Caco-2 (cell line): ENCODE results near the gene ZNF688. TPM values are rescaled to one million over a fixed set of nuclear protein-coding genes. Genes with fewer than 3 reads are reported as not detected.

Source experiments
- BruUV-seq: library from RNA; stranded (reverse); fragments of 400-500 nt; replicated peaks from 2 replicates; lab custom pipeline; 2021; lab: Mats Ljungman, UMichigan
- CTCF ChIA-PET: fragments of 300-600 bp; sonication (Branson Sonifier 250); formaldehyde crosslinking; loops from one replicate; lab custom pipeline; 2022; ENCODE audit warnings: antibody characterized with exemption; lab: Charles Lee
- POLR2A ChIA-PET: fragments of 300-600 bp; sonication (Branson Sonifier 250); formaldehyde crosslinking; loops from one replicate; lab custom pipeline; 2022; ENCODE audit warnings: antibody characterized with exemption; lab: Charles Lee
- DNase-seq, 2 experiments: peaks; one replicate each; pipeline versions ENCODE4 v3.0.0 to v3.0.0-alpha.2; 2020 to 2022
- H3K27me3 ChIP-seq: replicated peaks from 2 replicates; pipeline ENCODE4 v1.6.0; 2011; ENCODE audit warnings: low read length; ENCODE audit not compliant: control insufficient read depth, insufficient read depth
- H3K36me3 ChIP-seq: 2 replicates; pipeline ENCODE4 v1.5.1; 2011; ENCODE audit warnings: low read length; ENCODE audit not compliant: control insufficient read depth, insufficient read depth
- H3K4me1 ChIP-seq: fragments of 250-450 bp; sonication (Bioruptor Pico); 2 replicates; pipeline ENCODE4 v1.5.1; 2020; ENCODE audit warnings: mild to moderate bottlenecking
- H3K4me3 ChIP-seq: 2 replicates; pipeline ENCODE4 v1.5.1; 2011; ENCODE audit warnings: low read depth, mild to moderate bottlenecking, control low read depth, low read length
- H3K9me3 ChIP-seq: fragments of 250-450 bp; sonication (Bioruptor Pico); 2 replicates; pipeline ENCODE4 v1.5.1; 2020; ENCODE audit warnings: mild to moderate bottlenecking, moderate library complexity
- H3K27ac Mint-ChIP-seq: one replicate; pipeline ENCODE4 v1.8.0; 2022; ENCODE audit warnings: mixed read lengths; ENCODE audit not compliant: unreplicated experiment
- H3K27me3 Mint-ChIP-seq: one replicate; pipeline ENCODE4 v1.8.0; 2022; ENCODE audit warnings: mixed read lengths; ENCODE audit not compliant: insufficient read depth, unreplicated experiment
- H3K36me3 Mint-ChIP-seq: one replicate; pipeline ENCODE4 v1.8.0; 2022; ENCODE audit warnings: mild to moderate bottlenecking, mixed read lengths; ENCODE audit not compliant: insufficient read depth, unreplicated experiment
- H3K4me1 Mint-ChIP-seq: one replicate; pipeline ENCODE4 v1.8.0; 2022; ENCODE audit warnings: low read depth, mixed read lengths; ENCODE audit not compliant: unreplicated experiment
- H3K4me3 Mint-ChIP-seq: one replicate; pipeline ENCODE4 v1.8.0; 2022; ENCODE audit warnings: mild to moderate bottlenecking, moderate library complexity, mixed read lengths; ENCODE audit not compliant: unreplicated experiment
- H3K9me3 Mint-ChIP-seq: one replicate; pipeline ENCODE4 v1.8.0; 2022; ENCODE audit warnings: mixed read lengths; ENCODE audit not compliant: unreplicated experiment
- CTCF ChIP-seq, 2 experiments: fragments of 200-600 bp in 1 of 2; IDR thresholded peaks; 1 replicate in 1 of 2; 2 replicates in 1 of 2; pipeline versions ENCODE4 v1.5.1 to v1.8.0; 2011 to 2022; ENCODE audit warnings: antibody characterized with exemption in 1 of 2, control low read depth in 1 of 2, inconsistent platforms in 1 of 2, low read depth in 1 of 2, low read length in 1 of 2, mild to moderate bottlenecking in 1 of 2, moderate library complexity in 1 of 2; ENCODE audit not compliant: insufficient read depth in 1 of 2, severe bottlenecking in 1 of 2, unreplicated experiment in 1 of 2
- intact Hi-C: fragments of 100-400 bp; cut with micrococcal nuclease; formaldehyde crosslinking; loops from one replicate; pipeline ENCODE4 v1.10.0; 2022; ENCODE audit not compliant: unreplicated experiment
- total RNA-seq: library from RNA; stranded (reverse); gene quantifications from 2 replicates; pipeline ENCODE4 v1.2.3, GENCODE V29; 2022

Gene ZNF688
- total RNA-seq, 1 experiment from 2014 or later, result 6.2 TPM

GRCh38 chr16:30551781-30552180 lies 19.7 kb downstream of the ZNF688 start:
- CTCF ChIA-PET, result no interaction called here
- no TSS peak for BruUV-seq
- Mint-ChIP-seq H3K9me3 (no peaks in the 10 kb centered on the region), H3K4me1 (peaks cover 27% of the 10 kb centered on the region), H3K27ac (no peak overlapping the region), H3K27me3 (no peaks in the 10 kb centered on the region), H3K4me3 (no peak overlapping the region), H3K36me3 (peaks cover 18% of the 10 kb centered on the region)
- H3K9me3 ChIP-seq, result no peaks in the 10 kb centered on the region
- intact Hi-C loops, result no loop called here
- H3K4me3 ChIP-seq, result no peak overlapping the region
- H3K27me3 ChIP-seq, result no peaks in the 10 kb centered on the region
- H3K4me1 ChIP-seq, result peaks cover 33% of the 10 kb centered on the region
- POLR2A ChIA-PET, result interaction anchor here (0.6 kb wide), 1 partner anchor 16 kb away, joined by 3 read pairs; no protein-coding TSS in a partner anchor
- no peak for TF ChIP-seq CTCF (IDR thresholded peaks at IDR 0.05; ENCODE audit: insufficient read depth in 1 of 2, low read depth in 1 of 2, low read length in 1 of 2, severe bottlenecking in 1 of 2, unreplicated experiment in 1 of 2)
- peaks cover 2% of the 10 kb centered on the region for H3K36me3 ChIP-seq
- no peak for DNase-seq

- H3K4me1 Mint-ChIP-seq, result peaks cover 29% of the 10 kb centered on the region
- Histone ChIP-seq H3K27me3 (no peaks in the 10 kb centered on the region), H3K9me3 (no peaks in the 10 kb centered on the region), H3K4me1 (peaks cover 34% of the 10 kb centered on the region), H3K36me3 (no peaks in the 10 kb centered on the region; the same call in 1 of the 2 replicates), H3K4me3 (no peak overlapping the region)
- H3K36me3 Mint-ChIP-seq, result peaks cover 4% of the 10 kb centered on the region
- CTCF ChIA-PET, result interaction anchor here (1.1 kb wide), 1 partner anchor 13 kb away, joined by 5 read pairs; no protein-coding TSS in a partner anchor
- H3K27me3 Mint-ChIP-seq, result no peaks in the 10 kb centered on the region
- H3K27ac Mint-ChIP-seq, result peak overlapping the region; percentile 70
- intact Hi-C loops, result loop anchor here (1.0 kb wide), 1 partner anchor 7 kb away; no protein-coding TSS in a partner anchor
- no TSS peak for BruUV-seq
- H3K9me3 Mint-ChIP-seq, result no peaks in the 10 kb centered on the region
- no peak for DNase-seq
- no peak for TF ChIP-seq CTCF (IDR thresholded peaks at IDR 0.05; ENCODE audit: insufficient read depth in 1 of 2, low read depth in 1 of 2, low read length in 1 of 2, severe bottlenecking in 1 of 2, unreplicated experiment in 1 of 2)
- POLR2A ChIA-PET, result interaction anchor here (0.8 to 1.0 kb wide), 2 partner anchors 10 to 37 kb away, joined by 3 read pairs; partner anchors contain the start of genes ZNF764 and ZNF785
- H3K4me3 Mint-ChIP-seq, result peak overlapping the region; percentile 22
Measured at GRCh38 chr16:30548416-30549253, 22.9 kb downstream of the ZNF688 start.

GRCh38 chr16:30546115-30546514 lies 25.4 kb downstream of the ZNF688 start:
- intact Hi-C loops, result no loop called here
- H3K36me3 ChIP-seq, result no peaks in the 10 kb centered on the region
- DNase-seq, result no peak
- ChIA-PET CTCF (no interaction called here), POLR2A (no interaction called here)
- H3K27me3 Mint-ChIP-seq, result no peaks in the 10 kb centered on the region
- H3K4me3 Mint-ChIP-seq, result peak overlapping the region; percentile 22
- no peaks in the 10 kb centered on the region for H3K9me3 Mint-ChIP-seq
- TF ChIP-seq CTCF (IDR thresholded peaks at IDR 0.05; ENCODE audit: insufficient read depth in 1 of 2, low read depth in 1 of 2, low read length in 1 of 2, severe bottlenecking in 1 of 2, unreplicated experiment in 1 of 2), result no peak
- peaks cover 29% of the 10 kb centered on the region for H3K4me1 Mint-ChIP-seq
- no peaks in the 10 kb centered on the region for H3K9me3 ChIP-seq
- peak overlapping the region; percentile 58 for H3K27ac Mint-ChIP-seq
- peaks cover 45% of the 10 kb centered on the region for H3K4me1 ChIP-seq
- no peaks in the 10 kb centered on the region for H3K36me3 Mint-ChIP-seq
- no peak overlapping the region for H3K4me3 ChIP-seq
- H3K27me3 ChIP-seq, result no peaks in the 10 kb centered on the region
- no TSS peak for BruUV-seq
